H1 (cell line): ENCODE measurements around the gene DUSP7. TPM values are rescaled to one million over a fixed set of nuclear protein-coding genes. Genes with fewer than 3 reads are reported as not detected.

Source experiments
- CBX5 ChIP-seq: fragments of 300-800, 300-1000 bp; sonication (generic); IDR thresholded peaks from 2 replicates; pipeline ENCODE4 v1.7.1; 2016; ENCODE audit warnings: antibody characterized with exemption, low read length, low read depth
- NANOG ChIP-seq: IDR thresholded peaks from 2 replicates; pipeline ENCODE4 v1.6.1; 2011; ENCODE audit warnings: low read length, low read depth, mild to moderate bottlenecking, inconsistent platforms; ENCODE audit not compliant: insufficient read depth, poor library complexity, severe bottlenecking
- POU5F1 ChIP-seq: IDR thresholded peaks from 2 replicates; pipeline ENCODE4 v1.6.1; 2011; ENCODE audit warnings: low read depth, mild to moderate bottlenecking, low read length, moderate library complexity
- SIN3A ChIP-seq, 2 experiments: IDR thresholded peaks in 1 of 2; conservative IDR thresholded peaks in 1 of 2; 2 replicates each; pipeline ENCODE4 v1.6.1; 2011 to 2012; ENCODE audit warnings: low read length in 2 of 2, improper control_type of control experiment in 1 of 2, low read depth in 1 of 2, mild to moderate bottlenecking in 1 of 2
- TCF12 ChIP-seq: IDR thresholded peaks from 2 replicates; pipeline ENCODE4 v1.6.1; 2011; ENCODE audit warnings: low read depth, mild to moderate bottlenecking, low read length
- polyA plus RNA-seq, 7 experiments: library from polyadenylated mRNA; depleted of rRNA in 3 of 7; stranded (reverse) in 5 of 7; unstranded in 2 of 7; fragments of >200 nt in 5 of 7; fragments of 200-250 nt in 2 of 7; gene quantifications; 1 replicate in 5 of 7; 2 replicates in 1 of 7; 4 replicates in 1 of 7; pipeline versions ENCODE4 v1.2.1 to v1.2.3, GENCODE V29; 2011 to 2013; ENCODE audit warnings: missing spikeins in 2 of 7, mixed read lengths in 2 of 7
- total RNA-seq: library from RNA; stranded (reverse); fragmentation: NEBNext Ultra II Directional; extraction: Animal tissue kit (Norgen Biotek cat#: 25700); gene quantifications from 2 replicates; pipeline ENCODE4 v1.2.1, GENCODE V29; 2021

DUSP7 gene
- total and polyA plus RNA-seq, 2 of the 8 experiments (the other 6 are each of a cell fraction or from before 2014, with no cell fraction given), result 19.4 to 24.9 TPM

- TF ChIP-seq NANOG, result no peak
- no peak for TF ChIP-seq POU5F1
- TF ChIP-seq SIN3A (conservative IDR thresholded peaks at IDR 0.05 in 1 of 2, IDR thresholded peaks at IDR 0.05 in 1 of 2; ENCODE audit: low read depth in 1 of 2, low read length in 2 of 2), result no peak
- TF ChIP-seq TCF12, result no peak
- no peak for TF ChIP-seq CBX5
- TF ChIP-seq, all 59 proteins: peak for 0
Observed at GRCh38 chr3:52032702-52033408, 23.5 kb downstream of the DUSP7 start (continued).
